Psoas muscle (tissue), 8 donors: ENCODE results near the gene GFRA1. TPM values are rescaled to one million over a fixed set of nuclear protein-coding genes. Genes with fewer than 3 reads are reported as not detected.

Experiments used
- ATAC-seq, 4 donors: fragments of 200-7000 bp; cut with Tn5 transposase; one replicate each; pipeline ENCODE4 v1.9.1; 2020; ENCODE audit warnings: moderate library complexity in 3 of 4, mild to moderate bottlenecking in 2 of 4
- DNase-seq, 2 donors: peaks; one replicate each; pipeline ENCODE4 v3.0.0-alpha.2; 2020
- H3K27ac ChIP-seq: fragments of 200-600 bp; one replicate; pipeline ENCODE4 v1.8.0; 2022
- H3K27me3 ChIP-seq, 3 donors: fragments of 200-600 bp in 1 of 3; one replicate each; pipeline versions ENCODE4 v1.6.1 to v1.8.0; 2013 to 2022; ENCODE audit warnings: low read length in 2 of 3, mild to moderate bottlenecking in 2 of 3, moderate library complexity in 1 of 3; ENCODE audit not compliant: insufficient read depth in 3 of 3
- H3K36me3 ChIP-seq, 2 donors: fragments of 200-600 bp in 1 of 2; one replicate each; pipeline versions ENCODE4 v1.6.1 to v1.8.0; 2013 to 2022; ENCODE audit warnings: low read depth in 1 of 2, mild to moderate bottlenecking in 1 of 2, moderate library complexity in 1 of 2; ENCODE audit not compliant: insufficient read depth in 1 of 2
- H3K4me1 ChIP-seq: fragments of 200-600 bp; one replicate; pipeline ENCODE4 v1.8.0; 2022
- H3K4me3 ChIP-seq: fragments of 200-600 bp; one replicate; pipeline ENCODE4 v1.8.0; 2022; ENCODE audit warnings: mild to moderate bottlenecking
- H3K9me3 ChIP-seq: fragments of 200-600 bp; one replicate; pipeline ENCODE4 v1.8.0; 2022
- WGBS, 3 donors: extraction: QIAGEN DNeasy Blood & Tissue Kit; methylation state at CpG; one replicate each; pipeline versions ENCODE4 v1.1.6 to v1.1.7; 2013; 5-methylcytosine and 5-hydroxymethylcytosine counted together
- intact Hi-C, 2 donors: fragments of 100-400 bp; cut with DNase I; formaldehyde crosslinking; loops; one replicate each; pipeline versions ENCODE4 v1.11.0 to v1.14.2; 2022
- polyA plus RNA-seq, 3 donors: library from polyadenylated mRNA; stranded (reverse); fragments of 200-250 nt; gene quantifications; one replicate each; pipeline ENCODE4 v1.2.3, GENCODE V29; 2013
- total RNA-seq, 4 donors: library from RNA; stranded (reverse); fragmentation: NEBNext Ultra II Directional in 2 of 4; extraction: Animal tissue kit (Norgen Biotek cat#: 25700) in 2 of 4; gene quantifications; one replicate each; pipeline versions ENCODE4 v1.2.1 to v1.2.4, GENCODE V29; 2021 to 2023
- TF ChIP-seq, protein P1 (sequence below): fragments of 200-600 bp; IDR thresholded peaks from one replicate; pipeline ENCODE4 v1.8.0; 2022; ENCODE audit warnings: antibody characterized with exemption
- donor health status: healthy with polysubstance abuse.
- donor health status: DM: no; HTN: no; CAD: no; lungs with moderate emphysema.
- donor health status: Bipolar disorder and iron deficiency.
- donor health status: healthy.
- donor health status: DM: yes; HTN: yes; CAD: no.
- donor health status: DM: no; HTN: no; CAD: no.
- donor health status: DM: no; HTN: no; CAD: no.
- donor health status: DM: yes; HTN: yes; CAD: no.

Gene GFRA1
- total and polyA plus RNA-seq, 7 donors, result 4.6 to 12.1 (median 7.1) TPM

DNA sequence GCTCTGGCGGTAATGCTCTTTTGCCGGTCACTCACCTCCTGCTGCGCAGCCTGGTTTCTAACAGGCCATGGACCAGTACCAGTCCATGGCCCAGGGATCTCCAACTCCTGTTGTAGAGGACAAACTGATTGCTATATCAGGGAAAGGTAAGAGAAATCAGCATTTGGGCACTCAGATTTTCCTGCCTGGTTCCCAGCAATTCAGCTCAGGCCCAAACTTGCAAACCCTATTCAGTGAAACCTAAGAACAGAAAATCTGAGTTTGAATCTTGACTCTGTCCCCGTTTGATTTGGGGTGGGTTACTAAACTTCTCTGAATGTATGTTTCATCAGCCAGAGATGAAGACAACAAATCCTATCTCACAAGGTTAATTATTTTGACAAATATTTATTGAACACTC, 77.4 kb downstream of the GFRA1 start:
- WGBS, 3 donors, result 95 to 99% (median 96%) methylated on average over 4 of the region's 4 CpGs
- TF ChIP-seq, protein P1, sequence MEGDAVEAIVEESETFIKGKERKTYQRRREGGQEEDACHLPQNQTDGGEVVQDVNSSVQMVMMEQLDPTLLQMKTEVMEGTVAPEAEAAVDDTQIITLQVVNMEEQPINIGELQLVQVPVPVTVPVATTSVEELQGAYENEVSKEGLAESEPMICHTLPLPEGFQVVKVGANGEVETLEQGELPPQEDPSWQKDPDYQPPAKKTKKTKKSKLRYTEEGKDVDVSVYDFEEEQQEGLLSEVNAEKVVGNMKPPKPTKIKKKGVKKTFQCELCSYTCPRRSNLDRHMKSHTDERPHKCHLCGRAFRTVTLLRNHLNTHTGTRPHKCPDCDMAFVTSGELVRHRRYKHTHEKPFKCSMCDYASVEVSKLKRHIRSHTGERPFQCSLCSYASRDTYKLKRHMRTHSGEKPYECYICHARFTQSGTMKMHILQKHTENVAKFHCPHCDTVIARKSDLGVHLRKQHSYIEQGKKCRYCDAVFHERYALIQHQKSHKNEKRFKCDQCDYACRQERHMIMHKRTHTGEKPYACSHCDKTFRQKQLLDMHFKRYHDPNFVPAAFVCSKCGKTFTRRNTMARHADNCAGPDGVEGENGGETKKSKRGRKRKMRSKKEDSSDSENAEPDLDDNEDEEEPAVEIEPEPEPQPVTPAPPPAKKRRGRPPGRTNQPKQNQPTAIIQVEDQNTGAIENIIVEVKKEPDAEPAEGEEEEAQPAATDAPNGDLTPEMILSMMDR, result no peak
- Histone ChIP-seq H3K9me3 (peaks cover 4% of the 10 kb centered on the region), H3K27me3 (no peaks in the 10 kb centered on the region), H3K4me3 (no peak overlapping the region), H3K36me3 (no peaks in the 10 kb centered on the region), H3K27ac (no peak overlapping the region), H3K4me1 (no peaks in the 10 kb centered on the region)
- intact Hi-C loops, result no loop called here
- DNase-seq, result no peak
- ATAC-seq, result no peak

DNA sequence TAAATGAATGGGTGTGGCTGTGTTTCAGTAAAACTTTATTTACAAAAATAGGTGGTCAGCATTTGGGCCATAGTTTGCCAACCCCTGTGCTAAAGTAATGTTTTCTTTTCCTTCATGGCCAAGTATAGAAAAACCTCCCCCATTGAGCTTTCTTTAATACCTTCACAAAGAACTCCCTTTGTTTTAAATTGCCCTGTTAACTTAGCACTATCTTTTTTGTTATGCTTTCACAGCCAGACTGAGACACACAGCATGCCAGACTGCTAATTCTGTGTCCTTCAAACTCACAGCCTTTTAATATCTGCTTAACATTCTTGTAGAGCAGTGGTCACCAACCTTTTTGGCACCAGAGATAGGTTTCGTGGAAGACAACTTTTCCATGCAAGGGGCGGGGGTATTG, 78.0 kb downstream of the GFRA1 start:
- Histone ChIP-seq H3K9me3 (peaks cover 4% of the 10 kb centered on the region), H3K4me1 (no peaks in the 10 kb centered on the region), H3K4me3 (no peak overlapping the region), H3K27me3 (no peaks in the 10 kb centered on the region), H3K36me3 (no peaks in the 10 kb centered on the region), H3K27ac (no peak overlapping the region)
- intact Hi-C loops, result no loop called here
- ATAC-seq, result no peak
- 69 to 96% (median 93%) methylated on average over 2 of the region's 2 CpGs for WGBS, 3 donors
- TF ChIP-seq, protein P1, result no peak
- no peak for DNase-seq

DNA sequence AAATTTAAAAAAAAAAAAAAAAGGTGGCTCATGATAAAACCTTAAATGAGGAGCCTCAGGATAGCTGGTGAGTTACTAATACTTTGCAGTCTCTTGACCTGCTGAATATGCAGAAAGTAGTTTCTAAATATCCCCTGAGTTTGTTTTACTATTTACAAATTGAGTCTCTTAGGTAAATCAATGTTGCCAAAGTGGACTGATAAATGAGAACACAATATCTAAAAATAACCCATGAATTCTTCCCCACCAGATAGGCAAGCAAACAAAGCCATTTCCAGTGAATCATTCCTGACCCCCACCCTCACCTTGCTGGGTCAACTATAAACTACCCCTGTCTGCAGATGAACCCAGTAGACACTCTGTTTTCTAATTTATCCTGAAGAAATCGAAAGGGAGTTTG, 78.9 kb downstream of the GFRA1 start:
- TF ChIP-seq, protein P1, result no peak
- DNase-seq (no peak), ATAC-seq (no peak)
- Histone ChIP-seq H3K9me3 (peaks cover 4% of the 10 kb centered on the region), H3K4me3 (no peak overlapping the region), H3K27ac (no peak overlapping the region), H3K4me1 (no peaks in the 10 kb centered on the region), H3K27me3 (no peaks in the 10 kb centered on the region), H3K36me3 (no peaks in the 10 kb centered on the region)
- intact Hi-C loops, result no loop called here
- 96 to 98% (median 97%) methylated on average over 1 of the region's 1 CpG for WGBS, 3 donors

DNA sequence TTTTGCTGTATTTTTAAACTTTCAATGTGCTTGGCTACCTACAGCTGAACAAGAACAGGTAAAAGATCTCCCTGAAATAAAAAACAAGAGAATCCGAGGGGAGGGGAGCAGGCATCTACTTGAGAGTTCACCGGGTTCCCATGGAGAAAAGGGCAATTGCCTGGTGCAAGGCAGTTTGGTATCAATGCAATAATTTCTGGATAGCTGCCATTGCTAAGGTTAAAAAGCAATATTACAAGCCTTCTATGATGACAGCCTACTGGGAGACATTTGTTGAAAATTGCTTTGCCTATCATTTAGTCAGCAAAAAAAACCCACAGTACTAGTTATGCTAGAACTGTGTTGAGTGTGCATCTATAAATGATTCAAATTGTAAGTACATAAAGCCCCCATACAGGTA, 82.1 kb downstream of the GFRA1 start:
- intact Hi-C loops, result no loop called here
- Histone ChIP-seq H3K27ac (no peak overlapping the region), H3K27me3 (no peaks in the 10 kb centered on the region), H3K4me1 (no peaks in the 10 kb centered on the region), H3K9me3 (peaks cover 1% of the 10 kb centered on the region), H3K4me3 (no peak overlapping the region), H3K36me3 (no peaks in the 10 kb centered on the region)
- DNase-seq, result no peak
- WGBS, 3 donors, result 81 to 90% (median 86%) methylated on average over 2 of the region's 2 CpGs
- TF ChIP-seq, protein P1, result no peak
- ATAC-seq, result no peak

DNA sequence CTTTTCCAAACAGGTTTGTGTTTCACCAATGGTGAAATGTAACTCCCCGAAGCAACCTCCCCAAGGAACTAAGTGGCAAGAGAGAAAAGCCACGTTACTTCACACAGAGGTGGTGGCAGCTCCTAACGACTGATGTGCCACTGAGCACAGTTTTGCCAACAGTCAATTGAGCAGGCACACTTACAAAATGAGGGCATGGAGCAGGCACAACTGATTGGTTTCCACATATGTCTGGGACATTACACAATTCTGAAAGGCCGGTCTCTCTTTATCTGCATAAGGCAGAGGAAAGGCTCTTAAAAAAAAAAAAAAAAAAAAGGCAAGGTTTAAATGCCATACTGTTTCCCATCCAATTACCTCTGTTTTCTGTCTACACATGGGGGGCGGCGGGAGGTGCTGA, 86.7 kb downstream of the GFRA1 start:
- 72 to 85% (median 79%) methylated on average over 6 of the region's 6 CpGs for WGBS, 3 donors
- TF ChIP-seq, protein P1, result no peak
- no peaks in the 10 kb centered on the region for H3K27me3 ChIP-seq
- no peaks in the 10 kb centered on the region for H3K9me3 ChIP-seq
- intact Hi-C loops, result no loop called here
- ATAC-seq (no peak), DNase-seq (no peak)
- no peaks in the 10 kb centered on the region for H3K36me3 ChIP-seq
- H3K4me3 ChIP-seq, result no peak overlapping the region
- no peaks in the 10 kb centered on the region for H3K4me1 ChIP-seq
- no peak overlapping the region for H3K27ac ChIP-seq
